ENCODE data around the gene NRCAM.

Gene NRCAM

GRCh38 chr7:108457871-108458270, 1.6 kb upstream of the NRCAM start:
- H3K27ac ChIP-seq (ENCODE audit: low read length), result no peak overlapping the region

DNA sequence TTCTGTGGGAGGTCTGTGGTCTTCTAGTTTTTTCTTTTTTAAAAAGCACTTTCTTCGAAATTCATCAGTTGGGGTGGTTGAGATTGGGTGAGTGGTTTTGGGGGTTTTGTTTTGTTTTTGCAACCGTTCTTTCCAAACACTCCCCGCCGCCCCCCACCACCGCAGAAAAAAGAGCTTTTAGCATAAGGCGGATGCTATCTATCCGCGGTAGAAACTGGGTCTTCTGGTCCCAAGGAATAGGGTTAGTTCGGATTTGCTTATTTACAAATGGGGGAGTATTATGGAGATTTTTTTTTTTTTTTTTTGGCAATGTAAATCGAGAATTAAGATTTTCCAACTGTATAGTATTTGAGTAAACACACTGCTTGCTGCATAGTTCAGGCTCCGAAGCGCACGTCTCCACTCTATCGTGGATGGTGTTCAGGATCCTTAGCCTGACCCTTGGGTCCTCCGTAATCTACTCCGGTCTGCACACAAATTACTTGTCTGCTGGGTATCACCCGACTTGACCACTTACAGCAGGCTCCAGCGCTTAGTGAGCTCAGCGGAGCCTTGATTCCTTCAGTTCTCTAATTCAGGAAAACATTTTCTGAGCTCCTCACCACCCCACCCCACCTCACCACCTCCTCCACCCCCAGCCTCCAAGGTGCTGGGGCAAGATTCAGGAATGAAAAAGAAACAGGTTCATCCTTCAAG, 757 bp upstream of the NRCAM start:
- no peak overlapping the region for H3K27ac ChIP-seq (ENCODE audit: low read length)

More at GRCh38 chr7:108457871-108458270, 1.6 kb upstream of the NRCAM start:
- Histone ChIP-seq H3K4me3 (ENCODE audit: low read depth in 1 of 2, low read length in 2 of 2) (no peak overlapping the region), H3K27me3 (ENCODE audit: low read depth, low read length) (peaks cover 25% of the 10 kb centered on the region), H3K36me3 (ENCODE audit: control insufficient read depth in 1 of 2, insufficient read depth in 2 of 2, low read length in 2 of 2) (no peaks in the 10 kb centered on the region), H3K4me1 (ENCODE audit: control insufficient read depth in 1 of 2, insufficient read depth in 2 of 2, low read length in 2 of 2) (peaks cover 0 to 23% of the 10 kb centered on the region in 2 donors), H3K9me3 (ENCODE audit: control insufficient read depth in 1 of 2, low read length in 2 of 2) (no peaks in the 10 kb centered on the region)

GRCh38 chr7:108455551-108455997, 662 bp downstream of the NRCAM start:
- Histone ChIP-seq H3K27me3 (ENCODE audit: low read depth, low read length) (peaks cover 29% of the 10 kb centered on the region), H3K36me3 (ENCODE audit: control insufficient read depth in 1 of 2, insufficient read depth in 2 of 2, low read length in 2 of 2) (no peaks in the 10 kb centered on the region), H3K4me3 (ENCODE audit: low read depth in 1 of 2, low read length in 2 of 2) (peak overlapping the region; percentile 22 to 80), H3K9me3 (ENCODE audit: control insufficient read depth in 1 of 2, low read length in 2 of 2) (no peaks in the 10 kb centered on the region), H3K4me1 (ENCODE audit: control insufficient read depth in 1 of 2, insufficient read depth in 2 of 2, low read length in 2 of 2) (peaks cover 0 to 23% of the 10 kb centered on the region in 2 donors), H3K27ac (ENCODE audit: low read length) (no peak overlapping the region)

More for the DNA sequence above, 757 bp upstream of the NRCAM start:
- H3K36me3 ChIP-seq (ENCODE audit: control insufficient read depth in 1 of 2, insufficient read depth in 2 of 2, low read length in 2 of 2), result no peaks in the 10 kb centered on the region
- peak overlapping the region in 1 of 2 donors; percentile 80 for H3K4me3 ChIP-seq (ENCODE audit: low read depth in 1 of 2, low read length in 2 of 2)
- peaks cover 0 to 23% of the 10 kb centered on the region in 2 donors for H3K4me1 ChIP-seq (ENCODE audit: control insufficient read depth in 1 of 2, insufficient read depth in 2 of 2, low read length in 2 of 2)
- peaks cover 25% of the 10 kb centered on the region for H3K27me3 ChIP-seq (ENCODE audit: low read depth, low read length)
- H3K9me3 ChIP-seq (ENCODE audit: control insufficient read depth in 1 of 2, low read length in 2 of 2), result no peaks in the 10 kb centered on the region

DNA sequence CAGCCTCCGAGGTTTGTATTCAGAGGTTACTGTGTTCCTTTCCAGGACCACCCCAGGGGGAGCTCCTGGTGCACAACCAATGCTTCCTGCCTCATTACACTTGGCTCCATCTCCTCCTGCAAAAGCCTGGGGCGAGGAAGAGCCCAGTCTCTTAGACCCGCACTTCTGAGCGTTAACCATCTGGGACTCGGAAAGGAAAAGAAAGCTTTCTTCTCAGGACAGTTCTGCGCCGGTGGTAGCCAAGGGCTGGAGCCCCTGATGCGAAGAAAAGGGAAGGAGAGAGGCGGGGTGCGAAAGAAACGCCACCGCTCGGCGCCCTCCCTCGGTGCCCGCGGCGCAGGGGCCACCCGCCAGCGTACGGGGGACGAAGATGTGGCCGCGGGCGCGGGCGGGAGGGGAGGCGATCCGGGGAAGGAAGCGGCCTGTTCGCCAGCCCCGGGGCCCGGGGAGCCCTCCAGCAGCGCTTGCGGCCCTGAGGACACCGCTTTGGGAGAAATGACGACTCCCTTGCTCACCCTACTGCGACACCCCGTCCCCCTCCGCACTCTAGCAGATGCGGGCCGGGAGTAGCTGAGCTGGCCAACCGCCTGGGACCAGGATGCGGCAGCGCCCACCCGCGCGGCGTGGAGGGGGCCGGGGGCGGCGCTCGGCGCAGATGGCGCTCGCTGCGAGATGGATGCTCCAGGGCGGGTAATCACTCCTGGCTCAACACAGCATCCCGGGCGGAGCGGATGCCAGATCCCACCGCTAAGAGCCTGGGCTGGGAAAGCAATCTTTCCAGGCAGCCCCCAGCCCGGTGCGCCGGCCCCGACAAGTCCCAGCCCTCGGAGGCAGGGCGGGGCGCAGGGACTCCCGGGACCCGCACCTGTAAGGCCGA, 1.3 kb downstream of the NRCAM start:
- Histone ChIP-seq H3K36me3 (ENCODE audit: control insufficient read depth in 1 of 2, insufficient read depth in 2 of 2, low read length in 2 of 2) (no peaks in the 10 kb centered on the region), H3K4me3 (ENCODE audit: low read depth in 1 of 2, low read length in 2 of 2) (peak overlapping the region; percentile 22 to 80), H3K27ac (ENCODE audit: low read length) (no peak overlapping the region), H3K27me3 (ENCODE audit: low read depth, low read length) (peaks cover 29% of the 10 kb centered on the region), H3K9me3 (ENCODE audit: control insufficient read depth in 1 of 2, low read length in 2 of 2) (no peaks in the 10 kb centered on the region), H3K4me1 (ENCODE audit: control insufficient read depth in 1 of 2, insufficient read depth in 2 of 2, low read length in 2 of 2) (peaks cover 0 to 23% of the 10 kb centered on the region in 2 donors)

- H3K4me3 ChIP-seq (ENCODE audit: low read depth in 1 of 2, low read length in 2 of 2), result peak overlapping the region; percentile 22 to 80
- H3K9me3 ChIP-seq (ENCODE audit: control insufficient read depth in 1 of 2, low read length in 2 of 2), result no peaks in the 10 kb centered on the region
- peaks cover 0 to 23% of the 10 kb centered on the region in 2 donors for H3K4me1 ChIP-seq (ENCODE audit: control insufficient read depth in 1 of 2, insufficient read depth in 2 of 2, low read length in 2 of 2)
- peaks cover 29% of the 10 kb centered on the region for H3K27me3 ChIP-seq (ENCODE audit: low read depth, low read length)
- no peak overlapping the region for H3K27ac ChIP-seq (ENCODE audit: low read length)
- H3K36me3 ChIP-seq (ENCODE audit: control insufficient read depth in 1 of 2, insufficient read depth in 2 of 2, low read length in 2 of 2), result no peaks in the 10 kb centered on the region
Measured at GRCh38 chr7:108454317-108454673, 1.9 kb downstream of the NRCAM start.

- peaks cover 29% of the 10 kb centered on the region for H3K27me3 ChIP-seq (ENCODE audit: low read depth, low read length)
- H3K4me3 ChIP-seq (ENCODE audit: low read depth in 1 of 2, low read length in 2 of 2), result no peak overlapping the region
- no peak overlapping the region for H3K27ac ChIP-seq (ENCODE audit: low read length)
- no peaks in the 10 kb centered on the region for H3K36me3 ChIP-seq (ENCODE audit: control insufficient read depth in 1 of 2, insufficient read depth in 2 of 2, low read length in 2 of 2)
- no peaks in the 10 kb centered on the region for H3K9me3 ChIP-seq (ENCODE audit: control insufficient read depth in 1 of 2, low read length in 2 of 2)
- peaks cover 0 to 23% of the 10 kb centered on the region in 2 donors for H3K4me1 ChIP-seq (ENCODE audit: control insufficient read depth in 1 of 2, insufficient read depth in 2 of 2, low read length in 2 of 2)
Measured at GRCh38 chr7:108453320-108453719, 2.9 kb downstream of the NRCAM start.

DNA sequence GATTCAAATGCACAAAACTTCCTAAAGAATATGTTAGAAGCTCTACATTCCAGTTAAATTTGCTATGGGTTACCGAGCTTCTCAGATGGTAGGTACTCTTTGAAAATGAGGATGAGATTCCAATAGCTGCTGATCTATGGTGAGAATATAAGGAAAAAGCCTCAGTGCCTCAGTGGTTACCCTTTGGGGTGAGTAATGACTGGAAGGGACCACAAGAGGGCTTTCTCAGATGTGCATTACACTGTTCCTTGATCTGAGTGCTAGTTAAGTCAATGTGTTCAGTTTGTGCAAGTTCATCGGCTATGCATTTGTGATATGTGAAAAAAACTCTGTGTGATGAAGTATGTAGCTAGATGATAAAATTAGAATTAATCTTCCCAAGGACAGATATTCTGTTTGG, 3.5 kb downstream of the NRCAM start:
- Histone ChIP-seq H3K27ac (ENCODE audit: low read length) (no peak overlapping the region), H3K4me1 (ENCODE audit: control insufficient read depth in 1 of 2, insufficient read depth in 2 of 2, low read length in 2 of 2) (peaks cover 0 to 23% of the 10 kb centered on the region in 2 donors), H3K36me3 (ENCODE audit: control insufficient read depth in 1 of 2, insufficient read depth in 2 of 2, low read length in 2 of 2) (no peaks in the 10 kb centered on the region), H3K4me3 (ENCODE audit: low read depth in 1 of 2, low read length in 2 of 2) (no peak overlapping the region), H3K9me3 (ENCODE audit: control insufficient read depth in 1 of 2, low read length in 2 of 2) (no peaks in the 10 kb centered on the region), H3K27me3 (ENCODE audit: low read depth, low read length) (peaks cover 28% of the 10 kb centered on the region)

GRCh38 chr7:108451296-108451848, 4.9 kb downstream of the NRCAM start:
- peaks cover 0 to 17% of the 10 kb centered on the region in 2 donors for H3K4me1 ChIP-seq (ENCODE audit: control insufficient read depth in 1 of 2, insufficient read depth in 2 of 2, low read length in 2 of 2)
- no peaks in the 10 kb centered on the region for H3K36me3 ChIP-seq (ENCODE audit: control insufficient read depth in 1 of 2, insufficient read depth in 2 of 2, low read length in 2 of 2)
- H3K4me3 ChIP-seq (ENCODE audit: low read depth in 1 of 2, low read length in 2 of 2), result no peak overlapping the region
- no peak overlapping the region for H3K27ac ChIP-seq (ENCODE audit: low read length)
- no peaks in the 10 kb centered on the region for H3K9me3 ChIP-seq (ENCODE audit: control insufficient read depth in 1 of 2, low read length in 2 of 2)
- H3K27me3 ChIP-seq (ENCODE audit: low read depth, low read length), result peaks cover 18% of the 10 kb centered on the region

DNA sequence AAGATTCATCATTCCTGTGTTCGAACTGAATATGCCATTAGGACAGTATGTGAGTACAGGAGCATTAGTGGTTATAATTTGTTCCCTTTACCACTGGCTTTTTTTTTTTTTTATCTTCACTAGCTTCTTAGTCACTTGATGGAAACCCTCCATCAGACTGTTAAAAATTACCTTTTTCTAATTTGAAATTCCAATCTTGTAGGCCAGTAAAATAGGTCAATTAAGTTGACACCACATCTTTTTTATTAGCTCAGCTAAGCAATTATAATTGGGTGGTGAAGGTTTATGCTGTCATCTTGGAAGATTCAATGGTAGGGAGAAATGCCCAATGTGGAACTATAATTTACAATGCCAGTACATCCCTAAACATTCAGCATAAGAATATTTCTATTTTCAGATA, 6.1 kb downstream of the NRCAM start:
- H3K4me1 ChIP-seq (ENCODE audit: control insufficient read depth in 1 of 2, insufficient read depth in 2 of 2, low read length in 2 of 2), result peaks cover 0 to 8% of the 10 kb centered on the region in 2 donors
- no peaks in the 10 kb centered on the region for H3K36me3 ChIP-seq (ENCODE audit: control insufficient read depth in 1 of 2, insufficient read depth in 2 of 2, low read length in 2 of 2)
- H3K27me3 ChIP-seq (ENCODE audit: low read depth, low read length), result peaks cover 15% of the 10 kb centered on the region
- no peak overlapping the region for H3K4me3 ChIP-seq (ENCODE audit: low read depth in 1 of 2, low read length in 2 of 2)
- H3K9me3 ChIP-seq (ENCODE audit: control insufficient read depth in 1 of 2, low read length in 2 of 2), result no peaks in the 10 kb centered on the region
- H3K27ac ChIP-seq (ENCODE audit: low read length), result no peak overlapping the region

DNA sequence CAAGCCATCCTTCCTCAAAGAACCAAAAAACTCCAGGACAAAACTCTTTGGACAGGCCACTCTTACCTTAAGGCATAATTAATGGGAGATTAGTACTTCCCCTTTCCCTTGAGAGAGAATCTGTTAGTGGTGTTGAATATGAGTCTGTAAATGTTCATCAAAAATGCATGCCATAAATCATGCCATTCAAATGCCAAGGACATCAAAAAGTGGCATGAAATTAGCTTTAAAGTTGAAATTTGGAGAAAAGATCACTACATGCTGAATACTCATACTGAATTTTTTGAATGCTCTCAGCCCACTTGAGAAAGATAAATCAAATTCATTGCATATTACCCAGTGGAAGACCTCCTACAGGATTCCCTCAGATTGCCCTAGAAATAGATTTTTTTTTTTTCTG, 6.7 kb downstream of the NRCAM start:
- Histone ChIP-seq H3K4me1 (ENCODE audit: control insufficient read depth in 1 of 2, insufficient read depth in 2 of 2, low read length in 2 of 2) (peaks cover 0 to 1% of the 10 kb centered on the region in 2 donors), H3K27ac (ENCODE audit: low read length) (no peak overlapping the region), H3K9me3 (ENCODE audit: control insufficient read depth in 1 of 2, low read length in 2 of 2) (no peaks in the 10 kb centered on the region), H3K4me3 (ENCODE audit: low read depth in 1 of 2, low read length in 2 of 2) (no peak overlapping the region), H3K36me3 (ENCODE audit: control insufficient read depth in 1 of 2, insufficient read depth in 2 of 2, low read length in 2 of 2) (no peaks in the 10 kb centered on the region), H3K27me3 (ENCODE audit: low read depth, low read length) (peaks cover 11% of the 10 kb centered on the region)
